Neural cell (in vitro differentiated cells): ENCODE data around the gene NOC3L. TPM values are rescaled to one million over a fixed set of nuclear protein-coding genes. Genes with fewer than 3 reads are reported as not detected.
"Not testable (repeated sequence)": the region's sequence is repeated elsewhere in the genome, so short reads cannot be mapped to it uniquely, and the experiment has no call there.

ENCODE experiments used
- H2AFZ ChIP-seq: fragments of 200-600, 300-800 bp; sonication (generic), shearing (Covaris generic); 2 replicates; pipeline ENCODE4 v1.6.0; 2014; ENCODE audit warnings: low read depth, mild to moderate bottlenecking, antibody characterized with exemption, low read length, moderate library complexity
- H3F3A ChIP-seq: fragments of 200-600 bp; shearing (Covaris generic); 2 replicates; pipeline ENCODE4 v1.6.1; 2016; ENCODE audit warnings: mild to moderate bottlenecking, moderate library complexity, mixed read lengths, antibody characterized with exemption, low read length; ENCODE audit not compliant: insufficient read depth, poor library complexity, severe bottlenecking
- H3K27ac ChIP-seq: fragments of 200-600, 300-800 bp; sonication (generic), shearing (Covaris generic); 2 replicates; pipeline ENCODE4 v1.5.1; 2014; ENCODE audit warnings: mild to moderate bottlenecking, low read length, moderate library complexity
- H3K27me3 ChIP-seq: fragments of 300-800, 200-600 bp; sonication (generic), shearing (Covaris generic); 2 replicates; pipeline ENCODE4 v1.6.0; 2014; ENCODE audit warnings: mild to moderate bottlenecking, low read depth, low read length, moderate library complexity; ENCODE audit not compliant: insufficient read depth
- H3K36me3 ChIP-seq: fragments of 300-800, 200-600 bp; sonication (generic), shearing (Covaris generic); 2 replicates; pipeline ENCODE4 v1.5.1; 2014; ENCODE audit warnings: mild to moderate bottlenecking, antibody characterized with exemption, low read length, moderate library complexity; ENCODE audit not compliant: insufficient read depth
- H3K4me2 ChIP-seq: fragments of 300-800, 200-600 bp; sonication (generic), shearing (Covaris generic); 2 replicates; pipeline ENCODE4 v1.6.0; 2014; ENCODE audit warnings: mild to moderate bottlenecking, low read length
- H3K4me3 ChIP-seq: fragments of 300-800, 200-600 bp; sonication (generic), shearing (Covaris generic); 2 replicates; pipeline ENCODE4 v1.5.1; 2014; ENCODE audit warnings: mild to moderate bottlenecking, low read length, moderate library complexity
- H3K79me2 ChIP-seq: fragments of 200-600 bp; shearing (Covaris generic); replicated peaks from 2 replicates; pipeline ENCODE4 v1.6.0; 2014; ENCODE audit warnings: mild to moderate bottlenecking, low read length, moderate library complexity; ENCODE audit not compliant: insufficient read depth
- H3K9ac ChIP-seq: fragments of 300-800, 200-600 bp; sonication (generic), shearing (Covaris generic); 2 replicates; pipeline ENCODE4 v1.6.1; 2016; ENCODE audit warnings: mild to moderate bottlenecking, low read length, mixed read lengths
- H3K9me2 ChIP-seq: fragments of 200-600 bp; shearing (Covaris generic); 2 replicates; pipeline ENCODE4 v1.6.1; 2016; ENCODE audit warnings: mild to moderate bottlenecking, low read length, mixed read lengths; ENCODE audit not compliant: insufficient read depth
- H3K9me3 ChIP-seq: fragments of 200-600, 300-800 bp; sonication (generic), shearing (Covaris generic); 2 replicates; pipeline ENCODE4 v1.6.1; 2016; ENCODE audit warnings: mild to moderate bottlenecking, mixed run types, low read length, moderate library complexity, mixed read lengths
- H4K20me1 ChIP-seq: fragments of 200-600 bp; shearing (Covaris generic); 2 replicates; pipeline ENCODE4 v1.6.1; 2016; ENCODE audit warnings: mild to moderate bottlenecking, mixed run types; ENCODE audit not compliant: insufficient read depth
- CTCF ChIP-seq: fragments of 450-650 bp; IDR thresholded peaks from 2 replicates; pipeline ENCODE4 v1.5.1; 2014; ENCODE audit warnings: antibody characterized with exemption, mild to moderate bottlenecking, moderate library complexity; ENCODE audit not compliant: poor library complexity, severe bottlenecking
- EP300 ChIP-seq: fragments of 450-650 bp; conservative IDR thresholded peaks from 2 replicates; pipeline ENCODE4 v1.6.1; 2014; ENCODE audit warnings: antibody characterized with exemption, mild to moderate bottlenecking, moderate library complexity; ENCODE audit not compliant: poor library complexity, severe bottlenecking
- EZH2 ChIP-seq: fragments of 200-600, 300-800 bp; shearing (Covaris generic), sonication (generic); IDR thresholded peaks from 2 replicates; pipeline ENCODE4 v1.6.1; 2014; ENCODE audit warnings: antibody characterized with exemption, low read length, borderline replicate concordance, mild to moderate bottlenecking; ENCODE audit not compliant: insufficient read depth, poor library complexity, severe bottlenecking
- MXI1 ChIP-seq: fragments of 450-650 bp; conservative IDR thresholded peaks from 2 replicates; pipeline ENCODE4 v1.6.1; 2014; ENCODE audit warnings: antibody characterized with exemption, mild to moderate bottlenecking; ENCODE audit not compliant: poor library complexity, severe bottlenecking
- POLR2AphosphoS5 ChIP-seq: IDR thresholded peaks from 2 replicates; pipeline ENCODE4 v1.6.1; 2012
- RAD21 ChIP-seq: fragments of 450-650 bp; conservative IDR thresholded peaks from 2 replicates; pipeline ENCODE4 v1.6.1; 2014; ENCODE audit warnings: antibody characterized with exemption, mild to moderate bottlenecking, moderate library complexity
- REST ChIP-seq: IDR thresholded peaks from 2 replicates; pipeline ENCODE4 v1.6.1; 2012; ENCODE audit warnings: borderline replicate concordance
- SMC3 ChIP-seq: fragments of 450-650 bp; conservative IDR thresholded peaks from 2 replicates; pipeline ENCODE4 v1.6.1; 2014; ENCODE audit warnings: antibody characterized with exemption, mild to moderate bottlenecking, moderate library complexity; ENCODE audit not compliant: poor library complexity
- TAF1 ChIP-seq: IDR thresholded peaks from 2 replicates; pipeline ENCODE4 v1.6.1; 2012; ENCODE audit warnings: low read depth
- polyA plus RNA-seq: library from polyadenylated mRNA; depleted of rRNA; stranded (reverse); fragments of >200 nt; gene quantifications from 2 replicates; pipeline ENCODE4 v1.2.3, GENCODE V29; 2014

Gene NOC3L
- polyA plus RNA-seq, 1 donor from 2014 or later: 8.3 TPM

- no peak overlapping the region for H3K4me3 ChIP-seq
- H4K20me1 ChIP-seq: no peaks in the 10 kb centered on the region
- no peak overlapping the region for H3K4me2 ChIP-seq
- no peaks in the 10 kb centered on the region for H3K36me3 ChIP-seq
- no peaks in the 10 kb centered on the region for H3K79me2 ChIP-seq
- H2AFZ ChIP-seq: no peak overlapping the region
- H3K9me2 ChIP-seq: no peaks in the 10 kb centered on the region
- TF ChIP-seq EZH2 (no peak), REST (no peak), EP300 (no peak), RAD21 (no peak), SMC3 (no peak), POLR2AphosphoS5 (no peak), MXI1 (no peak), TAF1 (no peak), CTCF (no peak)
- no peaks in the 10 kb centered on the region for H3K27me3 ChIP-seq
- H3F3A ChIP-seq: no peaks in the 10 kb centered on the region
- H3K9ac ChIP-seq: no peak overlapping the region
- H3K27ac ChIP-seq: no peak overlapping the region
- H3K9me3 ChIP-seq: no peaks in the 10 kb centered on the region
These were observed 11.7 kb downstream of the NOC3L start for GRCh38 chr10:94351089-94351488.

- H3K79me2 ChIP-seq, H3K9ac ChIP-seq, H3K4me3 ChIP-seq, H3K27me3 ChIP-seq, H2AFZ ChIP-seq, H3K27ac ChIP-seq, H3K4me2 ChIP-seq, H3K36me3 ChIP-seq, H3F3A ChIP-seq, H3K9me2 ChIP-seq, H3K9me3 ChIP-seq, H4K20me1 ChIP-seq: not testable (repeated sequence)
These were observed 12.2 kb downstream of the NOC3L start for GRCh38 chr10:94350500-94350899.

GRCh38 chr10:94349327-94349726 lies 13.4 kb downstream of the NOC3L start:
- H4K20me1 ChIP-seq: no peaks in the 10 kb centered on the region
- no peak overlapping the region for H3K4me3 ChIP-seq
- no peak overlapping the region for H2AFZ ChIP-seq
- no peaks in the 10 kb centered on the region for H3K36me3 ChIP-seq
- H3K9me2 ChIP-seq: no peaks in the 10 kb centered on the region
- H3K27me3 ChIP-seq: no peaks in the 10 kb centered on the region
- no peak overlapping the region for H3K9ac ChIP-seq
- no peaks in the 10 kb centered on the region for H3F3A ChIP-seq
- H3K27ac ChIP-seq: no peak overlapping the region
- no peaks in the 10 kb centered on the region for H3K9me3 ChIP-seq
- no peaks in the 10 kb centered on the region for H3K79me2 ChIP-seq
- H3K4me2 ChIP-seq: no peak overlapping the region
- no peak for TF ChIP-seq TAF1
- no peak for TF ChIP-seq REST
- no peak for TF ChIP-seq POLR2AphosphoS5
- no peak for TF ChIP-seq EP300
- TF ChIP-seq RAD21: no peak
- TF ChIP-seq MXI1: no peak
- no peak for TF ChIP-seq SMC3
- TF ChIP-seq EZH2: no peak
- TF ChIP-seq CTCF: no peak
